ENCODE results near the gene SMARCAD1.
"Not testable (repeated sequence)": the region's sequence is repeated elsewhere in the genome, so short reads cannot be mapped to it uniquely, and the experiment has no call there.

Gene SMARCAD1

GRCh38 chr4:94235825-94236224 lies 28.2 kb downstream of the SMARCAD1 start:
- no peak for DNase-seq

GRCh38 chr4:94237271-94237670 lies 29.6 kb downstream of the SMARCAD1 start:
- no peak for DNase-seq

DNA sequence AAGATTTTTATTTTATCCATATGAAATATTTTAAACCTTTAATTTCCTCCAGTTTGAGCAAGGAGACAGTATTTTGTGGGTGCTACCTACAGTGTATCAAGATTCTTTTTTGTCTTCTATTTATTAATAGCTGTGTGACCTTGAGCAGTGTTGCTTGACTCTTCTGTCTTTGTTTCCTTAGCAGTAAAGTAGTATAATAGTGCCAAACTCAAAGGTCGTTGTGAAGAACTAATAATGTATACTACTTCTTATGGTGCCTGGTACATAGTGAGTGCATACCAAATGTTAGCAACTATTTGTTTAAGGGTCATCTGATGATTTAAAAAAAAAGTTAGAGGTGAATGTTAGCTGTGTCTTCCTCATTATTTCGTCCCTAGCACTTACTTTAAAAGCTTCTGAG lies 30.5 kb downstream of the SMARCAD1 start:
- DNase-seq: no peak

DNA sequence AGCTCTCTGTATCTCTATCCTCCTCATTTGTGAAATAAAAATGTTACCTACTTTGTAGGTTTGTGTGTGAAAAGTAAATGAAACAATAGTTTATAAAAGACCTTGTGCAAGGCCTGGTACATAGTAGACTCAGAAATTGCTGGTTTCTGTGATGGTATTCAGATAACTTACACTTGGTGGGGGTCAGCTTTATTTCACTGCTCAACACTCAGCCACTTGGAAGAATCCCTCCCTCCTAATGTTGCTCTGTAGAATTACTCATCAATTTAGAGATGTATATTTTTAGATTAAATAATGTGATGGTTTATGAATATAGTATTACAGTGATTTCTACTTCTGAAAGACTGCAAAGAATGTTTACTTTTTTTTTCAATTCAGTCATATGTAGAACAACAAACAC lies 32.7 kb downstream of the SMARCAD1 start:
- no peak for DNase-seq

DNA sequence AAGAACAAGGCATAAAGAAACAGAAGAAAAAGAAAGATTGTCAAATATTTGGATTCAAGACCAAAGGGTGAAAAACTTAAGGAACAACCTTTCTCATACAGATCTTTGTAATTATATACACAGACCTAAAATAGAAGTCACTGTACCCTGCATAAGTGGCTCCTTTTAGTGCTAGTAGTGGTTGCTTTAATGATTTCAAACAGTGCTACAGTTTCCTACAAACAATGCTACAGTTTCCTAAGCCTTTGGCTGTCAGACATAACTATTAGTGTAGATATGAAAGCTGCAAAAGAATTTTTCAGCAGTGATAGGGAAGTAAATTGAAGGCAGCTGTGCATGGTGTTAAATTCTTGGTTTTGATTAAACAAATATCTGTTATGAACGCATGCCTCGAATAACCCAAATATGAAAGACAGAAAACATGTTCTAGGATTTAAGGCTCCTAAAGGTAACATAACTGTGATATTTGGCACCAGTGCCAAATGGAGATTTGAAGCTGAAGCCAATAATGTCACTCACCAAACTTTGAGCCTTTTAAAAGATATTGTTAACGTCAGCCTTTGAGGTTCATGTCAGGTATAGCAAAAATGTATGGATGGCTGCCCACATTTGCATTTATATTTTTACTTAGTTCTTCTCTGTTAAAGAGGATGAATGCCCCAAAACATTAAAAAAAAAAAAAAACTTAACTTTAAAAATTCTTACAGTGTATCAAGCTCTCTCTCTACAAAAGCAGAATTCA lies 36.6 kb downstream of the SMARCAD1 start:
- DNase-seq: no peak

DNA sequence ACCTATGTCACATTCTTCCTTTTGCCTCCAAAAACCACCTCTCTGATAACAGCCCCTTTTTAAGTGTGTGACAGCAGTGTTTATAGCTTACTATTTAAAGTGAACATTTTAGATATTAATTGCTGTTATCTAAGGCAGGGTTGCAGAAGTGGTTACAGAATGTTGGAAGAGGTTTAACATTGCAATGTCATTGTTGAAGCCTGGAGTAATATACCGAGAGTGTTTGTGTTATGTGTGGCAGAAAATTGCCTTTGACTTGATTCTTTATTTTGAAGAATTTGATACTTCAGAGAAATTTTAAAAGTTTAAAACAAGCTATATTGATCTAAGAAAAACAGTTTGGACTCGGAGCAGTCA lies 37.1 kb downstream of the SMARCAD1 start:
- DNase-seq: no peak

DNA sequence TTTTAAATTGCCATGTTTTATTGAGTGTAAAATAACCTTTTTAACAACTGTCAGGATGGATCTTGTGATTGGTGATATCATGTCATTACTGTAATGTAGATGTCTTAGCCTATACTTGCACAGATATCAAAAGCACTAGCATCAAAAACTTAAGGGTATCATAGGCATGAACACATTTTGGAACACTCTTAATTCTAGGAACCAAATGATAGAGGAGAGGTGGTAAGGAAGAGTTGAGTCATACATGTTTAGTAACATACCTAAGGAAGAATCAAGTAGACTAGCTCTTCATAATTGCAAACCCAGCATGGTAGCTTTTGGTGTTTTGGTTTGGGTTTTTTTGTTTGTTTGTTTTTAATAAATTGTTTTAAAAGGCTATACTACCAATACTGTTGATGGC lies 43.4 kb downstream of the SMARCAD1 start:
- DNase-seq: no peak

DNA sequence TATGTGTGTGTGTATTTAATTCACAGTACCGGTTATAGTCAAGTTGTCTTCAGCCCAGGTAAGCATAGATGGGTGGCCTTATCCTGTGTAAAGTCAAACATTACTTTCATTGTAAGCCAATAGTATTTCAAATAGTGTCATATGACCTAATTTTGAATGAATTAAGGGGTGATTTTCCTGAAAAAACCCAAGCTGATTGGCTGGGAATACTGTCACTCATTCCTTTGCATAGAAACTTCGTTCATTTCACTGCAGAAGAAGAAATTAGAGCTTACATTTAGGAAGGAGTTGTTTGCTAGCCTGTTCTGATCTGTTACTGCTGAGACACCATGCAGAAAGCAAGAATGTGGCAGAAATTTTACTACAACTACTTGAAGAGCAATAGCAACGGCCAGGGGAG lies 45.4 kb downstream of the SMARCAD1 start:
- DNase-seq: no peak

DNA sequence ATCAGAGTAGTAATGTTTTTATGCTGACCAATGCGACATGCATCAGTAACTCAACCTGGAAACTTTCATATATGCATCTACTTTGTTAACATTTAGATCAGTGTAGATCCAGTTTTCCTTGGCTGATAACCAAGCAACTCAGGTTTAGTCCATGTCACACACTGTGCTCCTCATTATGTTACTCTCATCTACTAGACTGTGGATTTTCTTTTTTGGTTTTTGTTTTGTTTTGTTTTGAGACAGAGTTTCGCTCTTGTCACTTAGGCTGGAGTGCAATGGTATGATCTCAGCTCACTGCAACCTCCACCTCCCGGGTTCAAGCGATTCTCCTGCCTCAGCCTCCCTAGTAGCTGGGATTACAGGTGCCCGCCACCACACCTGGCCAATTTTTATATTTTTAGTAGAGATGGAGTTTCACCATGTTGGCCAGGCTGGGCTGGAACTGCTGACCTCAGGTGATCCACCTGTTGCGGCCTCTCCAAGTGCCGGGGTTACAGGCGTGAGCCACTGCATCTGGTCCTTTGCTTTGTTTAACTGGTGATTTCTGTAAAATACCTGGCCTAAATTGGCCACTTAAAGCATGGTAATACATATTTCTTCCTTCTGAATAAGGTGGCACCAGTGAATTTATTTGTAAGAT lies 48.6 kb downstream of the SMARCAD1 start:
- DNase-seq: no peak

DNA sequence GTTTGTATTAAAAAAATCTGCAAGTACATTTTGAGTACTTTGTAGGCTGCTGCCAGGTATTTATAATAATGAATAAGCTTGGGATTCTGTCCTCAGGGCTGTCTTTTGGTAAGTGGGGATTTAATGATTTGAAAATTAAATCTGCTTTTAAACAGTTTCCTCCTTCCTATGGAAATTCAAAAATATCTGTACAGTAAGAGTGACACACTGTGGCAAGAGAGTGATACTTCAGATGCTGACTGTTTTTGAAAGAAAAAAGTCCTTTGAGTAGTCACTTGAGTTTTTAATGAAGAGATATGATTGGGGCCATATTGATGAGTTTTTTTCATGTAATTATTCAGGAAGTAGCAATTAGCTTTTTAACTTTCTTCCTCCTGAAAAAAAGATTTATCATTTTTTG lies 49.2 kb downstream of the SMARCAD1 start:
- no peak for DNase-seq

- peak; percentile 21 for DNase-seq
Measured at GRCh38 chr4:94262163-94263016, 54.7 kb downstream of the SMARCAD1 start.

DNA sequence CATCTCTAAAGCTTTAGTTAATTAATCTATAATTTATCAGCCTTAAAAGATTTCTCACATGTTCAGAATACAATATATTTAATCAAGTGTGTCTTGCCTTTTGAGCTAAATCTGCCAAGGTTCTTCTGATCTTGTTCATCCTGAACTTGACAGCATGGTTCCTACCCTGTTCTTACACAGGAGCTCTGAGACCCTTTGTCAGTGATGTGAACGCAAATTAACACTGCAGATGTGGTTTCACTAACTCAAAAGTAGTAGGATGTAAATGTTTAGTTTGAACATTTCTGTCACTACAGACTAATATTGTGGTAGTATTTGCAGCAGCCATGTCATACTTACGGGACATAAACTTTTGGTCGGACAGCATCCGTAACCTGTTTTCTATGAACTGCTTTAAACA lies 59.4 kb downstream of the SMARCAD1 start:
- DNase-seq: no peak

GRCh38 chr4:94271248-94271647 lies 63.6 kb downstream of the SMARCAD1 start:
- DNase-seq: no peak

GRCh38 chr4:94274912-94275311 lies 67.2 kb downstream of the SMARCAD1 start:
- no peak for DNase-seq

DNA sequence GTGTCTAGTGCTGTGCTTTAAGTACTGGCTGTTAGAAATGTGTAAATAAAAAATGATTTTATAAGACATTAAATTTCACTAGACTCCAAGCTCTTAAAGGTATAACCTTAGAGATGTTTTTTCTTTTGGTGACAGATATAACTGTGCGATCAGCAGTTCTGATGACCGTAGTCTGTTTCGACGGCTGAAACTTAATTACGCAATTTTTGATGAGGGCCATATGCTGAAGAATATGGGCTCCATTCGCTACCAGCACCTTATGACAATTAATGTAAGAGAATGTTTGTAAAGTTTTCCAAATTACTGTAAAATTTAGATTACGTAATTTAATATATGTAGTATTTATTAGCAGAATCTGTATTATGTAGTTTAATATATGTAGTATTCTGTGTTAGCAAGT lies 68.5 kb downstream of the SMARCAD1 start:
- DNase-seq: no peak

DNA sequence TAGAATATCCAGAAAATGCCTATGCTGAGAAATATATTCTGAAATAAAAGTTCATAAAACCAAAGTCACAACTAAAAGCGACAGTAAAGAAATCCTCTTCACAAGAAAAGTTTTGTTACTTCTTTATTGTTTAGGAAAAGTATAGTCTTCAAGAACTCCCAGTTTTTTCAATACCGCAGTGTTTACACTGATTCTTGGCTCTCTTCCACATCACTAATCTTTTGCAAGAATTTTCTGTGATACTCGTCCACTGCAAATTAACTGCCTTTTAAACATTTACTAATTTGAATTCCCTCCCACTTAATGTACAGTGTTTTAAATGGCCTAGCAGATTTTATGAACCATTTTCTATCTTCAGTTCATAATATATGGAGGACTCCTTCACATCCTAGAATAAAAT lies 69.9 kb downstream of the SMARCAD1 start:
- DNase-seq: no peak

- no peak for DNase-seq
Measured at GRCh38 chr4:94278781-94279180, 71.1 kb downstream of the SMARCAD1 start.

- DNase-seq: no peak
Measured at GRCh38 chr4:94284889-94285288, 77.2 kb downstream of the SMARCAD1 start.

DNA sequence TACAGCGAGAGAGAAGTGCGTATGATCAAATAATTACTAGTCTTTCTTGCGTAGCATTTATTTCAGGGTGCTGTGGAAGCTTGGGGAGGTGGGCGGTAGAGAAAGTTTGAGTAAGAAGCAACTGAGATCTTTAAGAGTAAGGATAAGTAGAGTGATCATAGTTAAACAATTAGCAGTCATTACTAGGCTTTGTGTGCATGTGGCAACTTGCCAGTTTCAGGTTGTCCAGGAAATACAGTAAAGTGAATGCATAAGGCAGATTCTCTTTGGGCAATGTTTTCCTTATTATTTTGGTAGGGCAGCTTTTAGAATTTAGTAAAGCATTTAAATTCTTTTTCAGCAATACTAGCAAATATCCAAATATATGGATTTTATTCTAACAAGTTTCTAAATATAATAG lies 78.0 kb downstream of the SMARCAD1 start:
- no peak for DNase-seq

DNA sequence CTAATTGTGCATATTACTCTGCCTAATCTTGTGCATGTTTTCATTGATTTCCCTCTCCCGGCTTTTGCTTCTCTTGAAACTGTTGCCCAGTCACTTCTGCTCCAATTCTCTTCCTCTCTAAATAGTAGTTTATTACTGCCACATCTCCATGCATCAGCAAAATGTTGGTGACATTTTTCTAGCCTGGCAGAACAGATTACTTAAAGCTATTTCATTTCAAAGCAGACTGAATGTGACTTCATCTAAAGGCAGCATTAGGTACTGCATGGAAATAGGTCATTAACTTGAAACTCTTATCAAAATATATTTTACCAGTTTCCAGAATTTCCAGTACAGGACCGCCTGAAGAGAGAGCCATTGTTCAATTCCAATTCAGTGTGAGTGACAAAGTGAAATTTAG lies 82.6 kb downstream of the SMARCAD1 start:
- DNase-seq: no peak

- not testable (repeated sequence) for DNase-seq
Measured at GRCh38 chr4:94293981-94294380, 86.3 kb downstream of the SMARCAD1 start.

DNA sequence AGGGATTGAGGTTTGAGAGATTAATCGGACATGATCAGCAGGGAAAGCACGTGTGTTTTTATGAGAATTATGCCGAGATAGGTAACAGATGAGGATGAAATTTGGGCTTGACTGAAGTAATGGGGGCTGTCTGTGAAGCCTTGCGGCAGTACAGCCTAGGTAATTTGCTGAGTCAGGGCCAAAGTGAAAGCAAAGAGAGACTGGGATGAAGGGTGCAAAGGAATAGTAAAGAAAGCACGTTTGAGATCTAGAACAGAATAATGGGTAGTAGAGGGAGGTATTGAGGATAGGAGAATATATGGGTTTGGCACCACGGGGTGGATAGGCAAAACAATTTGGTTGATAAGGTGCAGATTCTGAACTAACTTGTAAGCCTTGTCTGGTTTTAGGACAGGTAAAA lies 87.8 kb downstream of the SMARCAD1 start:
- not testable (repeated sequence) for DNase-seq

DNA sequence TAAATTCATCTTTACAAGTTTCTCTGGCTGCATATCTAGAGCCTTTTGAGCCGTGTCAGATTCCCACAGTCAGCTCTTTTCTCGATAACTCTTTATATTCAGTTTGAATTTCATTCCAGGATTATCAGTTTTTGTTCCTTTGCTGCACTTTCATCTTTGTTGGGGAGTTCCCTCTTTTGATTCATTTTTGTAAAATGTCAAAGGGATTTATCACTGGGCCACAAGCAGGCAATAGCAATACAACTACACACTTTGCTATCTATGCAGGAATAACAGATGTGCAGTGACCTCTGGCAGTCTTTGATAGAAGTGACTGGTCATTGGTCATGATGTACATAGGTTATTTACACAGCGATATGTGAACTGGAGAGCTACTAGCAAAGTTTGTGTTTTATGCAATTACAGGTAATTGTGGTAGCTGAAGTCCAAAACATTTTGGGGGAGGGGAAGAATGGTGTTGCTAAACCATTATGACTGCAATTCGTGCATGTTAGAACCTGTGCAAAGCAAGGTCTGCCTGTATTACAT lies 91.1 kb downstream of the SMARCAD1 start:
- no peak for DNase-seq

- peak; percentile 20 for DNase-seq
Measured at GRCh38 chr4:94302191-94302590, 94.5 kb downstream of the SMARCAD1 start.
